Hepatocyte (in vitro differentiated cells): ENCODE data around the gene ATF7. TPM values are rescaled to one million over a fixed set of nuclear protein-coding genes. Genes with fewer than 3 reads are reported as not detected.
A peak's percentile ranks its signal among the peaks of the same experiment; 100 is the strongest.

ENCODE experiments used
- DNase-seq: peaks from one replicate; pipeline ENCODE4 v3.0.0-alpha.2; 2016; ENCODE audit warnings: low spot score
- H2AFZ ChIP-seq: fragments of 200-600 bp; sonication (generic); 2 replicates; pipeline ENCODE4 v1.6.0; 2016; ENCODE audit warnings: antibody characterized with exemption, mild to moderate bottlenecking
- H3K27ac ChIP-seq: fragments of 200-600 bp; sonication (generic); 2 replicates; pipeline ENCODE4 v1.5.1; 2016; ENCODE audit warnings: mild to moderate bottlenecking
- H3K27me3 ChIP-seq: fragments of 200-600 bp; sonication (generic); 2 replicates; pipeline ENCODE4 v1.6.1; 2016
- H3K36me3 ChIP-seq: fragments of 200-600 bp; sonication (generic); replicated peaks from 2 replicates; pipeline ENCODE4 v1.5.1; 2016; ENCODE audit warnings: low read depth; ENCODE audit not compliant: insufficient read depth
- H3K4me1 ChIP-seq: fragments of 200-600 bp; sonication (generic); 2 replicates; pipeline ENCODE4 v1.5.1; 2016; ENCODE audit warnings: mild to moderate bottlenecking, moderate library complexity; ENCODE audit not compliant: insufficient read depth
- H3K4me2 ChIP-seq: fragments of 200-600 bp; sonication (generic); 2 replicates; pipeline ENCODE4 v1.6.0; 2016
- H3K4me3 ChIP-seq: fragments of 200-600 bp; sonication (generic); 2 replicates; pipeline ENCODE4 v1.5.1; 2016; ENCODE audit warnings: mild to moderate bottlenecking
- H3K79me2 ChIP-seq: fragments of 200-600 bp; sonication (generic); 2 replicates; pipeline ENCODE4 v1.6.0; 2017; ENCODE audit warnings: mild to moderate bottlenecking
- H3K9me2 ChIP-seq: fragments of 200-600 bp; sonication (generic); replicated peaks from 2 replicates; pipeline ENCODE4 v1.6.0; 2017; ENCODE audit warnings: mild to moderate bottlenecking; ENCODE audit not compliant: insufficient read depth
- H3K9me3 ChIP-seq: fragments of 200-600 bp; sonication (generic); 2 replicates; pipeline ENCODE4 v1.5.1; 2016; ENCODE audit warnings: low read depth, mild to moderate bottlenecking
- H4K20me1 ChIP-seq: fragments of 200-600 bp; sonication (generic); 2 replicates; pipeline ENCODE4 v1.6.0; 2016; ENCODE audit warnings: mild to moderate bottlenecking; ENCODE audit not compliant: insufficient read depth, poor library complexity, severe bottlenecking
- CTCF ChIP-seq: fragments of 200-600 bp; sonication (generic); IDR thresholded peaks from 2 replicates; pipeline ENCODE4 v1.5.1; 2016; ENCODE audit warnings: antibody characterized with exemption, mild to moderate bottlenecking; ENCODE audit not compliant: poor library complexity
- EZH2 ChIP-seq: fragments of 200-600 bp; sonication (generic); IDR thresholded peaks from 2 replicates; pipeline ENCODE4 v1.6.1; 2016; ENCODE audit warnings: antibody characterized with exemption, mild to moderate bottlenecking, borderline replicate concordance
- EZH2phosphoT487 ChIP-seq: fragments of 200-600 bp; sonication (generic); IDR thresholded peaks from one replicate; pipeline ENCODE4 v1.6.1; 2018; ENCODE audit warnings: antibody characterized with exemption, mild to moderate bottlenecking, low read depth, moderate library complexity; ENCODE audit not compliant: unreplicated experiment, severe bottlenecking
- WGBS: methylation state at CpG from one replicate; pipeline ENCODE4 v1.1.6; 2016; ENCODE audit warnings: low lambda C conversion rate; ENCODE audit errors: missing lambda C conversion rate; 5-methylcytosine and 5-hydroxymethylcytosine counted together
- polyA plus RNA-seq: library from polyadenylated mRNA; unstranded; fragments of >200 nt; fragmentation: Nextera tagmentation; extraction: Ambion mirVana; gene quantifications from 2 replicates; pipeline ENCODE4 v1.2.1, GENCODE V29; 2016
- total RNA-seq: library from RNA; depleted of rRNA; stranded (reverse); fragments of >200 nt; gene quantifications from 2 replicates; pipeline ENCODE4 v1.2.3, GENCODE V29; 2014

ATF7 gene
- total and polyA plus RNA-seq, 2 experiments from 2014 or later: 17.8 to 19.2 TPM

DNA sequence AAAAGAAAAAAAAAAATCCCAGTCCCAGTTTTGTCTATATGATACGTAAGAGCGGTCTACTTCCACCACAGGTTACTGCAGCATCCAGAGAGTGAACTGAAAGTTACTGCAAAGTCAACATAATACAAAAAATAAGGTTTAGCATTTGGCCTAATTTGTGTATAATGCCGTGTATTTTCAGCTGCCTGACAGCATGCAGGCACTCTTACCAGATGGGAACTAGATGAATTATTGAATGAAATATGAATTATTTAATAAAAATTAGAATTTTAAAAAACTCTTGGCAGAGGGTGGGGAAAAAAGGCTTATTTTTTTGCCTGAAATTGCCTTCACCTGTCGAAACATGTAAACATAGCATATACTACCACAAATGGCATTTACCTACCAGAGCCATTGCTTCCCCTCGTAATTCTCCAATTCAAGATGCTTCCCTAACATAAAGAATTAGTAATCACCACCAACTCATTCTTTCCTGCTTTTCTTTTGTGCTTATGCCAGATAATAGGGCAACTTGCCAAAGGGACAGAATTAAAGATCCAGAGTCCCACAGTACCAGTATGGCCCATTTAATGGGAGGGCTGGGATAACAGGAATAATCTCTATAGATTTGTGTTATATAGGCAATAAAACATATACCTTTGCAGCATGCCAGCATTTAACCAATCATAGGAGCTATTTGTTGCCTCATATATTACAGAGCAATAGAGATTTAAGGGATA, 31.1 kb downstream of the ATF7 start:
- Histone ChIP-seq H3K9me3 (no peaks in the 10 kb centered on the region), H2AFZ (no peak overlapping the region), H3K4me1 (peaks cover 24% of the 10 kb centered on the region), H3K79me2 (peaks cover 50% of the 10 kb centered on the region), H3K4me2 (no peak overlapping the region), H3K36me3 (peaks cover 4% of the 10 kb centered on the region), H3K27ac (no peak overlapping the region), H4K20me1 (peaks cover 9% of the 10 kb centered on the region), H3K9me2 (no peaks in the 10 kb centered on the region), H3K27me3 (no peaks in the 10 kb centered on the region), H3K4me3 (no peak overlapping the region)
- no peak for TF ChIP-seq EZH2phosphoT487
- WGBS: 93% methylated on average over 5 of the region's 5 CpGs
- no peak for DNase-seq

- DNase-seq: no peak
- H3K4me2 ChIP-seq: no peak overlapping the region
- H3K4me3 ChIP-seq: no peak overlapping the region
- H3K36me3 ChIP-seq: no peaks in the 10 kb centered on the region
- H3K9me2 ChIP-seq: no peaks in the 10 kb centered on the region
- H4K20me1 ChIP-seq: peaks cover 13% of the 10 kb centered on the region
- no peak overlapping the region for H3K27ac ChIP-seq
- WGBS: 78% methylated on average over 6 of the region's 6 CpGs
- no peaks in the 10 kb centered on the region for H3K9me3 ChIP-seq
- H3K4me1 ChIP-seq: peaks cover 24% of the 10 kb centered on the region
- H3K27me3 ChIP-seq: no peaks in the 10 kb centered on the region
- H2AFZ ChIP-seq: no peak overlapping the region
- peaks cover 52% of the 10 kb centered on the region for H3K79me2 ChIP-seq
- no peak for TF ChIP-seq CTCF
- no peak for TF ChIP-seq EZH2
- TF ChIP-seq EZH2phosphoT487: no peak
Measured at GRCh38 chr12:53593707-53594106, 32.5 kb downstream of the ATF7 start.

- Histone ChIP-seq H3K4me3 (no peak overlapping the region), H2AFZ (no peak overlapping the region), H3K4me1 (peaks cover 24% of the 10 kb centered on the region), H3K4me2 (no peak overlapping the region), H3K9me3 (no peaks in the 10 kb centered on the region), H3K9me2 (no peaks in the 10 kb centered on the region), H3K36me3 (no peaks in the 10 kb centered on the region), H4K20me1 (peaks cover 13% of the 10 kb centered on the region), H3K27me3 (no peaks in the 10 kb centered on the region), H3K79me2 (peaks cover 52% of the 10 kb centered on the region), H3K27ac (no peak overlapping the region)
- DNase-seq: no peak
- 94% methylated on average over 1 of the region's 1 CpG for WGBS
- TF ChIP-seq EZH2: no peak
Measured at GRCh38 chr12:53593031-53593430, 33.2 kb downstream of the ATF7 start.

GRCh38 chr12:53592426-53592825, 33.8 kb downstream of the ATF7 start:
- no peaks in the 10 kb centered on the region for H3K27me3 ChIP-seq
- no peak overlapping the region for H2AFZ ChIP-seq
- no peaks in the 10 kb centered on the region for H3K36me3 ChIP-seq
- peaks cover 13% of the 10 kb centered on the region for H4K20me1 ChIP-seq
- H3K9me2 ChIP-seq: no peaks in the 10 kb centered on the region
- H3K79me2 ChIP-seq: peaks cover 56% of the 10 kb centered on the region
- DNase-seq: no peak
- peak overlapping the region; percentile 51 for H3K4me2 ChIP-seq
- WGBS: 83% methylated on average over 1 of the region's 1 CpG
- no peak overlapping the region for H3K4me3 ChIP-seq
- peak overlapping the region; percentile 13 for H3K27ac ChIP-seq
- TF ChIP-seq EZH2 (no peak), EZH2phosphoT487 (no peak), CTCF (no peak)
- H3K9me3 ChIP-seq: no peaks in the 10 kb centered on the region
- H3K4me1 ChIP-seq: peaks cover 24% of the 10 kb centered on the region
